KMS-11 (cell line): Measurements from ENCODE around the gene LRRFIP1.

Source experiments
- H2AFZ ChIP-seq: fragments of 200-600 bp; sonication (generic); 2 replicates; pipeline ENCODE4 v1.6.1; 2016; ENCODE audit warnings: antibody characterized with exemption, mixed run types, low read depth
- H3K27ac ChIP-seq: fragments of 200-600 bp; sonication (generic); 2 replicates; pipeline ENCODE4 v1.6.1; 2016; ENCODE audit warnings: mild to moderate bottlenecking, mixed run types
- H3K27me3 ChIP-seq: fragments of 200-600 bp; sonication (generic); 2 replicates; pipeline ENCODE4 v1.6.1; 2017; ENCODE audit warnings: mild to moderate bottlenecking, low read depth, mixed run types, moderate library complexity; ENCODE audit not compliant: insufficient read depth
- H3K36me3 ChIP-seq: fragments of 200-600 bp; sonication (generic); 2 replicates; pipeline ENCODE4 v1.6.1; 2017; ENCODE audit warnings: mild to moderate bottlenecking, mixed run types; ENCODE audit not compliant: insufficient read depth
- H3K4me1 ChIP-seq: fragments of 200-600 bp; sonication (generic); 2 replicates; pipeline ENCODE4 v1.6.1; 2016; ENCODE audit warnings: mild to moderate bottlenecking, low read depth, mixed run types; ENCODE audit not compliant: poor library complexity, severe bottlenecking
- H3K4me2 ChIP-seq: fragments of 200-600 bp; sonication (generic); 2 replicates; pipeline ENCODE4 v1.7.0; 2016; ENCODE audit warnings: mild to moderate bottlenecking, mixed run types
- H3K4me3 ChIP-seq: fragments of 200-600 bp; sonication (generic); IDR thresholded peaks from 2 replicates; pipeline ENCODE4 v1.6.1; 2017; ENCODE audit warnings: low read depth, low read length, mixed read lengths; ENCODE audit not compliant: insufficient read depth
- H3K79me2 ChIP-seq: fragments of 200-600 bp; sonication (generic); 2 replicates; pipeline ENCODE4 v1.6.1; 2016; ENCODE audit warnings: low read depth, mixed run types; ENCODE audit not compliant: insufficient read depth
- H3K9ac ChIP-seq: fragments of 200-600 bp; sonication (generic); 2 replicates; pipeline ENCODE4 v1.6.1; 2016; ENCODE audit warnings: mild to moderate bottlenecking, mixed run types
- H4K20me1 ChIP-seq: fragments of 200-600 bp; sonication (generic); 2 replicates; pipeline ENCODE4 v1.6.1; 2016; ENCODE audit warnings: mild to moderate bottlenecking, mixed run types; ENCODE audit not compliant: insufficient read depth
- TF ChIP-seq, protein P1 (sequence below): fragments of 200-600 bp; sonication (generic); conservative IDR thresholded peaks from 2 replicates; pipeline ENCODE4 v1.6.1; 2017; ENCODE audit warnings: low read depth, mild to moderate bottlenecking, antibody characterized with exemption, low read length, moderate library complexity, mixed read lengths

LRRFIP1 gene

DNA sequence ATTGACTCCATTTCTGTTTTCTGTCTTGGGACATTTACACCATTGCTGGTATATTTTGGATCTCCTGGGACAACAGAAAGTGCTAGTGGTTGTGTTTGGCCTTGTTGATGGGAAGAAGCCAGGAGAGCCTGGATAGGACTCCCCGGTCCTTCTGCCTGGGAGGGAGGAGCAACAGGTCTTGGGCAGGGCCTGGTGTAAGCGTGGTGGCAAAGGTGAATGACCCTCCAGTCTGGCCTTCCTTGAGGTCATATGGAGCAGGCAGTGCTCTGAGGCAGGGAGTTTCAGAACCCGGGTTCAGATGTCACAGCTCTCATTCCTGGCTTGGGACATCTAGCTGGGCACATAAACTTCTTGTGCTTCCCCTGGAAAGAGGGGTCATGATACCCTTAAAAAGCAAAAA is 115.2 kb downstream of the LRRFIP1 start:
- peaks cover 8% of the 10 kb centered on the region; the same call in 1 of the 2 replicates for H3K79me2 ChIP-seq
- peaks cover 16% of the 10 kb centered on the region for H3K4me1 ChIP-seq
- no peak overlapping the region for H3K4me2 ChIP-seq
- H3K9ac ChIP-seq, result no peak overlapping the region
- no peak overlapping the region for H2AFZ ChIP-seq
- H3K27me3 ChIP-seq, result no peaks in the 10 kb centered on the region
- H3K4me3 ChIP-seq, result no peak overlapping the region
- H3K36me3 ChIP-seq, result no peaks in the 10 kb centered on the region
- H3K27ac ChIP-seq, result no peak overlapping the region
- TF ChIP-seq, protein P1, sequence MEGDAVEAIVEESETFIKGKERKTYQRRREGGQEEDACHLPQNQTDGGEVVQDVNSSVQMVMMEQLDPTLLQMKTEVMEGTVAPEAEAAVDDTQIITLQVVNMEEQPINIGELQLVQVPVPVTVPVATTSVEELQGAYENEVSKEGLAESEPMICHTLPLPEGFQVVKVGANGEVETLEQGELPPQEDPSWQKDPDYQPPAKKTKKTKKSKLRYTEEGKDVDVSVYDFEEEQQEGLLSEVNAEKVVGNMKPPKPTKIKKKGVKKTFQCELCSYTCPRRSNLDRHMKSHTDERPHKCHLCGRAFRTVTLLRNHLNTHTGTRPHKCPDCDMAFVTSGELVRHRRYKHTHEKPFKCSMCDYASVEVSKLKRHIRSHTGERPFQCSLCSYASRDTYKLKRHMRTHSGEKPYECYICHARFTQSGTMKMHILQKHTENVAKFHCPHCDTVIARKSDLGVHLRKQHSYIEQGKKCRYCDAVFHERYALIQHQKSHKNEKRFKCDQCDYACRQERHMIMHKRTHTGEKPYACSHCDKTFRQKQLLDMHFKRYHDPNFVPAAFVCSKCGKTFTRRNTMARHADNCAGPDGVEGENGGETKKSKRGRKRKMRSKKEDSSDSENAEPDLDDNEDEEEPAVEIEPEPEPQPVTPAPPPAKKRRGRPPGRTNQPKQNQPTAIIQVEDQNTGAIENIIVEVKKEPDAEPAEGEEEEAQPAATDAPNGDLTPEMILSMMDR, result no peak
- no peaks in the 10 kb centered on the region for H4K20me1 ChIP-seq

DNA sequence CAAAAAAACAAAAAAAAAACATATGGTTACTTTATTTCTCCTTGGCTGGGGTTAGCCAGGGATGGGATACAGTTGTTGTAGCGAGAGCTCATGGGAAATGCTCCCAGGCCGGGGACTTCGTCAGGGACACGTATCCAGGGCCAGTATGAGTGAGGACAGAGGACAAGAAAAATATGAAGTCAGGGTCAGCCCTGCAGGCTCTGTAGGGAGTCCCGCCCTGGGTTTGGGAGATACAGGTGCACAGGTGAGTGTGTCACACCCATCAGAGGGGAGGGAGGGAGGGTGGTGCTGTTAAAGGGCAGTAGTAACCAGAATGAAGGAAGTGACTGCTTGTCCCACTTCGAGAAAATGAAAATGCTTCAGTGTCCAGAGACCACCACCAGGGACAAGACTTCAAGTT is 115.6 kb downstream of the LRRFIP1 start:
- Histone ChIP-seq H3K27me3 (no peaks in the 10 kb centered on the region), H4K20me1 (no peaks in the 10 kb centered on the region), H2AFZ (no peak overlapping the region), H3K4me2 (no peak overlapping the region), H3K9ac (no peak overlapping the region), H3K79me2 (peaks cover 6% of the 10 kb centered on the region; the same call in 1 of the 2 replicates), H3K4me3 (no peak overlapping the region), H3K27ac (no peak overlapping the region), H3K4me1 (peaks cover 16% of the 10 kb centered on the region), H3K36me3 (no peaks in the 10 kb centered on the region)
- TF ChIP-seq, protein P1, result no peak

DNA sequence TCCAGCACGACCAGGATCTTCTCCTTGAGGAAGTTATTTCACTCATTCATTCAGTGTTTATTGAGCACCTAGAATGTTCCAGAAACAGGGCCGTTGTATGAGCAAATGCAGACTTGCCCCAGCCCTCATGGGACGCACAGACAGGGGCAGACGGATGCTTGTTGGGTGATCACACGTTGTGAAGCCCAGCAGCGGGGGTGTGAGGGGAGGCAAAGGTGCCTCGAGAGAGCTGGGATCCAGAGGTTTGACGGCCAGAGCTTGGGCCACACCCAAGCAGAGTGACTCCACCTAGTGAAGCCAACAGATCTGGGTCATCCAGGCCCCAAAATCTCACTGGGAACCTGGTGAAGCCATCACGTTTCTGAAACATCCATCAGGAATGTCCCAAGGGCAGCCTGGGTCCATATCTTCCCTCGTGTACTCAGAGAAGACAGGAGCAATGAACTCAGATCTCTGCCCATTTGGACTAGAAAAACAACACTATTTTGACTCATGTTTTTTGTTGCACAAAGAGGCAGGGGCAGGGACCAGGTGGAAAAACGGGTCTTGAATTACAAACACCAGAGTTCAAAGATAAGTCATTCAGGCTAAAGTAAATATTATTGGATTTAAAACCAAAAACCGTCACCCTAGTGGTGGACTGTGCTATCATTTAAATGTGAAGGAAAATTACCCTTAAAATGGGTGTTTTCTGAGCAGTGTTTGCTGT is 116.3 kb downstream of the LRRFIP1 start:
- no peak overlapping the region for H3K27ac ChIP-seq
- no peaks in the 10 kb centered on the region for H3K36me3 ChIP-seq
- no peaks in the 10 kb centered on the region for H4K20me1 ChIP-seq
- peaks cover 4% of the 10 kb centered on the region; the same call in 1 of the 2 replicates for H3K79me2 ChIP-seq
- TF ChIP-seq, protein P1, result no peak
- H3K27me3 ChIP-seq, result no peaks in the 10 kb centered on the region
- peaks cover 16% of the 10 kb centered on the region for H3K4me1 ChIP-seq
- H2AFZ ChIP-seq, result no peak overlapping the region
- no peak overlapping the region for H3K4me2 ChIP-seq
- no peak overlapping the region for H3K4me3 ChIP-seq
- no peak overlapping the region for H3K9ac ChIP-seq

DNA sequence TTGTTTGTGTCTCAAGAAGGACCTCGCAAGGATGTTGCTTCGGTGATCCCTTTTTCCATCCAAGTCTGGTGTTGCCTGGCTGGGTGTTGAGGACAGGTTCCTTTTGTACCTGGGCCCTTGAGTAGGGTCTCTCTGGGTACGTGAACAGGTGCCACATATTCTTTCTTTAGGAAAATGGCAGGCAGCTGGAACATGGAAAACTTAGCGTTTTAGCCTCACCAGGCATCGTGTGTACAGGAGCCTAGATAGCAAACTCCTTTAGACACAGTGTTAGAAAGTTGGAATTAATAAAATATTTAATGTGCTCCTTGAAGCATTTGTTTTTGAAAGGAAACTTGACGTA is 116.9 kb downstream of the LRRFIP1 start:
- Histone ChIP-seq H3K27ac (no peak overlapping the region), H3K27me3 (no peaks in the 10 kb centered on the region), H3K36me3 (no peaks in the 10 kb centered on the region; the same call in 1 of the 2 replicates), H3K4me2 (no peak overlapping the region), H2AFZ (no peak overlapping the region), H3K4me1 (peaks cover 16% of the 10 kb centered on the region), H3K79me2 (no peaks in the 10 kb centered on the region; the same call in 1 of the 2 replicates), H3K9ac (no peak overlapping the region), H4K20me1 (no peaks in the 10 kb centered on the region), H3K4me3 (no peak overlapping the region)
- TF ChIP-seq, protein P1, result no peak
